A549 (cell line): ENCODE measurements around the gene EVA1C. TPM values are rescaled to one million over a fixed set of nuclear protein-coding genes. Genes with fewer than 3 reads are reported as not detected.
A peak's percentile ranks its signal among the peaks of the same experiment; 100 is the strongest.

Experiments used
- ATAC-seq, 2 experiments: fragments of 200-7000 bp in 1 of 2; fragments of >200 bp in 1 of 2; cut with Nextera tagmentation in 1 of 2; cut with Tn5 transposase in 1 of 2; 3 replicates each; pipeline versions ENCODE4 v1.8.0 to v1.9.1; 2018 to 2020; ENCODE audit warnings: mild to moderate bottlenecking in 1 of 2, moderate library complexity in 1 of 2
- CTCF ChIA-PET: fragments of 300-600 bp; sonication (Branson Sonifier 250); formaldehyde crosslinking; extraction: SDS; loops from one replicate; lab custom pipeline; 2021; ENCODE audit warnings: antibody characterized with exemption, inconsistent platforms; lab: Yijun Ruan, JAX
- POLR2A ChIA-PET: fragments of 350-600 bp; formaldehyde crosslinking; extraction: SDS; loops from one replicate; lab custom pipeline; 2021; ENCODE audit warnings: antibody characterized with exemption, inconsistent platforms; lab: Yijun Ruan, JAX
- DNase-seq, 2 experiments: peaks; one replicate each; pipeline versions ENCODE4 v3.0.0 to v3.0.0-alpha.2; 2011 to 2016; ENCODE audit warnings: low read depth in 1 of 2, low spot score in 1 of 2
- FAIRE-seq: peaks from 2 replicates; lab custom pipeline; 2011; peaks lifted over from hg19 to GRCh38; lab: Jason Lieb, UNC
- H3K27ac ChIP-seq, 2 experiments: fragments of >200 bp; sonication (Bioruptor Twin); formaldehyde crosslinking; 3 replicates each; pipeline ENCODE4 v1.5.1; 2016 to 2017
- H3K4me1 ChIP-seq: fragments of >200 bp; sonication (Bioruptor Twin); formaldehyde crosslinking; 3 replicates; pipeline ENCODE4 v1.6.1; 2016
- H3K4me2 ChIP-seq: fragments of >200 bp; sonication (Bioruptor Twin); formaldehyde crosslinking; 3 replicates; pipeline ENCODE4 v1.6.1; 2016
- H3K4me3 ChIP-seq: fragments of >200 bp; sonication (Bioruptor Twin); formaldehyde crosslinking; 3 replicates; pipeline ENCODE4 v1.5.1; 2016
- H3K9me3 ChIP-seq: fragments of >200 bp; sonication (Bioruptor Twin); formaldehyde crosslinking; 3 replicates; pipeline ENCODE4 v1.6.1; 2016
- BHLHE40 ChIP-seq: IDR thresholded peaks from 2 replicates; pipeline ENCODE4 v1.6.1; 2012; ENCODE audit warnings: low read depth, low read length, inconsistent platforms
- CHD4 ChIP-seq: fragments of 200-600 bp; sonication (generic); IDR thresholded peaks from 2 replicates; pipeline ENCODE4 v1.6.1; 2016; ENCODE audit warnings: antibody characterized with exemption, mild to moderate bottlenecking, borderline replicate concordance
- EHF ChIP-seq: fragments of 250-450 bp; sonication (Bioruptor Pico); IDR thresholded peaks from 2 replicates; pipeline ENCODE4 v1.5.0; 2020; ENCODE audit warnings: mild to moderate bottlenecking
- FOXS1 ChIP-seq: fragments of 250-450 bp; sonication (Bioruptor Pico); IDR thresholded peaks from 2 replicates; pipeline ENCODE4 v1.5.0; 2020; ENCODE audit warnings: mild to moderate bottlenecking, moderate library complexity
- HEYL ChIP-seq: fragments of 250-450 bp; sonication (Bioruptor Pico); IDR thresholded peaks from 2 replicates; pipeline ENCODE4 v1.8.0; 2021; ENCODE audit warnings: mild to moderate bottlenecking, moderate library complexity
- HOXB13 ChIP-seq: fragments of 250-450 bp; sonication (Bioruptor Pico); IDR thresholded peaks from 2 replicates; pipeline ENCODE4 v1.5.0; 2020; ENCODE audit warnings: low read depth, mild to moderate bottlenecking, moderate library complexity
- JUN ChIP-seq, 2 experiments: fragments of >200 bp; sonication (Bioruptor Twin); formaldehyde crosslinking; IDR thresholded peaks; 2 replicates in 1 of 2; 3 replicates in 1 of 2; pipeline ENCODE4 v1.6.1; 2016 to 2017
- MYC ChIP-seq: IDR thresholded peaks from 2 replicates; pipeline ENCODE4 v1.6.1; 2012; ENCODE audit warnings: mild to moderate bottlenecking, inconsistent platforms, low read length, improper control_type of control experiment, borderline replicate concordance
- NPAS2 ChIP-seq: fragments of 250-450 bp; sonication (Bioruptor Pico); IDR thresholded peaks from 2 replicates; pipeline ENCODE4 v1.8.0; 2022; ENCODE audit warnings: mild to moderate bottlenecking, moderate library complexity, borderline replicate concordance
- NR3C1 ChIP-seq: fragments of >200 bp; sonication (Bioruptor Twin); formaldehyde crosslinking; IDR thresholded peaks from 3 replicates; pipeline ENCODE4 v1.6.1; 2017
- POLR2AphosphoS2 ChIP-seq: conservative IDR thresholded peaks from 2 replicates; pipeline ENCODE4 v1.6.1; 2012; ENCODE audit warnings: low read length, improper control_type of control experiment, inconsistent platforms
- RAD21 ChIP-seq, 2 experiments: fragments of >200 bp in 1 of 2; sonication (Bioruptor Twin) in 1 of 2; formaldehyde crosslinking in 1 of 2; IDR thresholded peaks in 1 of 2; conservative IDR thresholded peaks in 1 of 2; 2 replicates in 1 of 2; 3 replicates in 1 of 2; pipeline ENCODE4 v1.6.1; 2012 to 2018; ENCODE audit warnings: inconsistent platforms in 1 of 2
- RARB ChIP-seq: fragments of 250-450 bp; sonication (Bioruptor Pico); IDR thresholded peaks from 2 replicates; pipeline ENCODE4 v1.8.0; 2021; ENCODE audit warnings: mild to moderate bottlenecking, moderate library complexity
- RCOR1 ChIP-seq: fragments of 150-350 bp; IDR thresholded peaks from 2 replicates; pipeline ENCODE4 v1.6.1; 2014; ENCODE audit warnings: antibody characterized with exemption, low read length, low read depth
- RFX5 ChIP-seq: fragments of 450-650 bp; IDR thresholded peaks from 2 replicates; pipeline ENCODE4 v1.7.1; 2014; ENCODE audit warnings: antibody characterized with exemption, mild to moderate bottlenecking, moderate library complexity
- SMC3 ChIP-seq: fragments of >200 bp; sonication (Bioruptor Twin); formaldehyde crosslinking; IDR thresholded peaks from 3 replicates; pipeline ENCODE4 v1.6.1; 2018; ENCODE audit warnings: inconsistent platforms
- TFCP2L1 ChIP-seq: fragments of 250-450 bp; sonication (Bioruptor Pico); IDR thresholded peaks from 2 replicates; pipeline ENCODE4 v1.5.0; 2021; ENCODE audit warnings: mild to moderate bottlenecking
- TP53 ChIP-seq: fragments of 250-450 bp; sonication (Bioruptor Pico); IDR thresholded peaks from 2 replicates; pipeline ENCODE4 v1.5.0; 2021; ENCODE audit warnings: mild to moderate bottlenecking, moderate library complexity
- ZFP36 ChIP-seq: fragments of 450-650 bp; IDR thresholded peaks from 2 replicates; pipeline ENCODE4 v1.6.1; 2014; ENCODE audit warnings: borderline replicate concordance; ENCODE audit not compliant: partially characterized antibody
- ZNF302 ChIP-seq: fragments of 250-450 bp; sonication (Bioruptor Pico); IDR thresholded peaks from 2 replicates; pipeline ENCODE4 v1.9.0; 2021; ENCODE audit warnings: inconsistent platforms, mild to moderate bottlenecking, moderate library complexity
- WGBS: methylation state at CpG from one replicate; pipeline ENCODE4 v1.1.6; 2017; ENCODE audit errors: missing lambda C conversion rate; 5-methylcytosine and 5-hydroxymethylcytosine counted together
- polyA plus RNA-seq, 4 experiments: library from polyadenylated mRNA; depleted of rRNA in 3 of 4; stranded (reverse); fragments of >200 nt; fragmentation: RNase III in 1 of 4; extraction: RNeasy Plus Mini Kit Qiagen cat#74134 plus additional on column Dnase treatment in 1 of 4; gene quantifications; 2 replicates in 3 of 4; 3 replicates in 1 of 4; pipeline ENCODE4 v1.2.3, GENCODE V29; 2011 to 2017
- TF ChIP-seq, protein P1 (sequence below): IDR thresholded peaks from 2 replicates; pipeline ENCODE4 v1.6.1; 2012
- TF ChIP-seq, protein P2 (sequence below): fragments of >200 bp; sonication (Bioruptor Twin); formaldehyde crosslinking; IDR thresholded peaks from 3 replicates; pipeline ENCODE4 v1.6.1; 2016
- TF ChIP-seq, protein P3 (sequence below): fragments of 450-650 bp; IDR thresholded peaks from 2 replicates; pipeline ENCODE4 v1.6.1; 2014; ENCODE audit warnings: antibody characterized with exemption
- TF ChIP-seq, protein P4 (sequence below): IDR thresholded peaks from 2 replicates; pipeline ENCODE4 v1.6.1; 2012; ENCODE audit warnings: low read depth, borderline replicate concordance
- TF ChIP-seq, protein P5 (sequence below): fragments of 150-350 bp; IDR thresholded peaks from 2 replicates; pipeline ENCODE4 v1.6.1; 2014; ENCODE audit warnings: low read depth, mild to moderate bottlenecking, low read length
- TF ChIP-seq, protein P6 (sequence below): fragments of >200 bp; sonication (Bioruptor Twin); formaldehyde crosslinking; IDR thresholded peaks from 3 replicates; pipeline ENCODE4 v1.5.1; 2016
- TF ChIP-seq, protein P7 (sequence below): fragments of >200 bp; sonication (Bioruptor Twin); formaldehyde crosslinking; IDR thresholded peaks from 2 replicates; pipeline ENCODE4 v1.6.1; 2016

The EVA1C gene
- polyA plus RNA-seq, 2 of the 4 experiments (the other 2 are of a cell fraction) = 41.1 to 48.0 TPM

DNA sequence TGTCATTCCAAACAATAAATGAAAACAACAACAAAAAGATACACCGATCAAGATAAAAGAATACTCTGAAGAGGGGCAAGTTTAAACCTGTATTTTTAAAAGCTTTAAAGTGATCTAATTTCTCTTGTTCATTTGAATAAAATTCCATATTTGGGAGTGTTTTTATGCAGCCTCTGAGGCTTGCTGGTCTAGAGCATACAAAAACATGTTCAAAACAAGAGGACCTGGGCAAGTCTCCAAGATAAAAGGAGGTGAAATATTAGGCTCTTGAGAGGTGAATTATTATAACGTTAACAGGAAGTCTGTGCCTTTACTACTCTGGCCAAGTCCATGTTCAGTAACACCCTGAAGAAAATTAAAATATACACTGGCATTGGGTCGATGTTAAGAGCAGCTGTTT lies 39.8 kb upstream of the EVA1C start:
- Histone ChIP-seq H3K4me1 (peaks cover 35% of the 10 kb centered on the region), H3K9me3 (no peaks in the 10 kb centered on the region), H3K27ac (peak overlapping the region; percentile 58 to 62; a peak in 5 of 6 replicates), H3K4me2 (peak overlapping the region; percentile 32; the same call in 1 of the 3 replicates), H3K4me3 (no peak overlapping the region)
- CTCF ChIA-PET = interaction anchor here (1.6 to 1.8 kb wide), 2 partner anchors 10 to 228 kb away, joined by 4 read pairs; no protein-coding TSS in a partner anchor
- WGBS = 54% methylated on average over 3 of the region's 3 CpGs
- POLR2A ChIA-PET = no interaction called here
- DNase-seq = no peak
- no peak for FAIRE-seq
- no peak for ATAC-seq
- TF ChIP-seq HOXB13 (CRISPR knock-in tag) = no peak
- TF ChIP-seq RARB (CRISPR knock-in tag) = no peak
- no peak for TF ChIP-seq NPAS2 (CRISPR knock-in tag)
- no peak for TF ChIP-seq POLR2AphosphoS2
- TF ChIP-seq SMC3 = no peak
- no peak for TF ChIP-seq CHD4
- TF ChIP-seq, protein P1, sequence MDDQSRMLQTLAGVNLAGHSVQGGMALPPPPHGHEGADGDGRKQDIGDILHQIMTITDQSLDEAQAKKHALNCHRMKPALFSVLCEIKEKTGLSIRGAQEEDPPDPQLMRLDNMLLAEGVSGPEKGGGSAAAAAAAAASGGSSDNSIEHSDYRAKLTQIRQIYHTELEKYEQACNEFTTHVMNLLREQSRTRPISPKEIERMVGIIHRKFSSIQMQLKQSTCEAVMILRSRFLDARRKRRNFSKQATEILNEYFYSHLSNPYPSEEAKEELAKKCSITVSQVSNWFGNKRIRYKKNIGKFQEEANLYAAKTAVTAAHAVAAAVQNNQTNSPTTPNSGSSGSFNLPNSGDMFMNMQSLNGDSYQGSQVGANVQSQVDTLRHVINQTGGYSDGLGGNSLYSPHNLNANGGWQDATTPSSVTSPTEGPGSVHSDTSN = no peak
- TF ChIP-seq RFX5 = no peak
- no peak for TF ChIP-seq ZFP36
- TF ChIP-seq, protein P2, sequence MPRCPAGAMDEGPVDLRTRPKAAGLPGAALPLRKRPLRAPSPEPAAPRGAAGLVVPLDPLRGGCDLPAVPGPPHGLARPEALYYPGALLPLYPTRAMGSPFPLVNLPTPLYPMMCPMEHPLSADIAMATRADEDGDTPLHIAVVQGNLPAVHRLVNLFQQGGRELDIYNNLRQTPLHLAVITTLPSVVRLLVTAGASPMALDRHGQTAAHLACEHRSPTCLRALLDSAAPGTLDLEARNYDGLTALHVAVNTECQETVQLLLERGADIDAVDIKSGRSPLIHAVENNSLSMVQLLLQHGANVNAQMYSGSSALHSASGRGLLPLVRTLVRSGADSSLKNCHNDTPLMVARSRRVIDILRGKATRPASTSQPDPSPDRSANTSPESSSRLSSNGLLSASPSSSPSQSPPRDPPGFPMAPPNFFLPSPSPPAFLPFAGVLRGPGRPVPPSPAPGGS = no peak
- no peak for TF ChIP-seq HEYL (CRISPR knock-in tag)
- TF ChIP-seq TP53 = no peak
- TF ChIP-seq, protein P3, sequence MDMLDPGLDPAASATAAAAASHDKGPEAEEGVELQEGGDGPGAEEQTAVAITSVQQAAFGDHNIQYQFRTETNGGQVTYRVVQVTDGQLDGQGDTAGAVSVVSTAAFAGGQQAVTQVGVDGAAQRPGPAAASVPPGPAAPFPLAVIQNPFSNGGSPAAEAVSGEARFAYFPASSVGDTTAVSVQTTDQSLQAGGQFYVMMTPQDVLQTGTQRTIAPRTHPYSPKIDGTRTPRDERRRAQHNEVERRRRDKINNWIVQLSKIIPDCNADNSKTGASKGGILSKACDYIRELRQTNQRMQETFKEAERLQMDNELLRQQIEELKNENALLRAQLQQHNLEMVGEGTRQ = no peak
- TF ChIP-seq ZNF302 = no peak
- TF ChIP-seq TFCP2L1 (CRISPR knock-in tag) = no peak
- TF ChIP-seq, protein P4, sequence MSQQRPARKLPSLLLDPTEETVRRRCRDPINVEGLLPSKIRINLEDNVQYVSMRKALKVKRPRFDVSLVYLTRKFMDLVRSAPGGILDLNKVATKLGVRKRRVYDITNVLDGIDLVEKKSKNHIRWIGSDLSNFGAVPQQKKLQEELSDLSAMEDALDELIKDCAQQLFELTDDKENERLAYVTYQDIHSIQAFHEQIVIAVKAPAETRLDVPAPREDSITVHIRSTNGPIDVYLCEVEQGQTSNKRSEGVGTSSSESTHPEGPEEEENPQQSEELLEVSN = no peak
- no peak for TF ChIP-seq FOXS1 (CRISPR knock-in tag)
- no peak for TF ChIP-seq RAD21 (conservative IDR thresholded peaks at IDR 0.05 in 1 of 2, IDR thresholded peaks at IDR 0.05 in 1 of 2)

DNA sequence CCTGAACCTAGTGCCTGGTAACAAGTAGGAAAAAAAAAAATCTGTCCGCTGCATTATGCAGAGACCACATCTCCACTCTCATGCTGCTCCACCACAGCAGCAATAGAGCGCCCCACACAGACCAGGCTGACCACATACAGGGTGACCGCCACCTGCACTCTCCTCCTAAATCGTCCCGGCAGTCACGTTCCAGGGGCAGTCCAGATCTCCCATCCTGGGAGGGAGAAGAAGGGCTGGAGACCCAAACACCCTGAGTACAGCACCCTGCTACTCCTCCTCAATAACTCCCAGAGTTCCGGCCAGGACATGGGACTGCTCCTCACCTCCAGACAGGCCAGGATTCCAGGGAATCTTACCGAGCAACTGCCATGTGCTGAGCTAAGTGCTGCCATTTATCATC lies 35.0 kb upstream of the EVA1C start:
- no peak overlapping the region for H3K4me2 ChIP-seq
- POLR2A ChIA-PET = no interaction called here
- H3K27ac ChIP-seq = peak overlapping the region in 1 of 2 experiments; percentile 21; a peak in 1 of 6 replicates
- DNase-seq (no peak), FAIRE-seq (no peak), ATAC-seq (no peak)
- WGBS = 97% methylated on average over 7 of the region's 8 CpGs
- CTCF ChIA-PET = no interaction called here
- peaks cover 39% of the 10 kb centered on the region for H3K4me1 ChIP-seq
- H3K9me3 ChIP-seq = no peaks in the 10 kb centered on the region
- H3K4me3 ChIP-seq = no peak overlapping the region
- TF ChIP-seq EHF (no peak), MYC (no peak)

DNA sequence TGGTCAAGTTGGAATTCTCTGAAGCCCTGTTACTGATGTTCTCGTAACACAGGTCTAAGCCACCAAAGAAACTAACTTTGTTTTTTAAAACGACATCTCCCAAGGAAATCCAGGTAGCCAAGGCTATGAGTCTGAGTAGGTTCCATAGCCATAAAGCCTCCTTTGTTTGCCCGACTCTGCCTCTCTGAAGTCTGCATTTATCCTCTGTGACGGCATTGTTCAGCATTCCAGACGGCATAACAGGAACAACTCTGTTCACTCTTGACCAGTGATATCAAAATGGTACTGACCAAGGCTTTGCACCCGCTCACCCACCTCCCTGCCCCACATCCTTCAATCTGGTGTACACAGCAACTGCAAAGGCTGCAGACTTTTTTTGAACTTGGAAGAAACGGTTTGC lies 34.5 kb upstream of the EVA1C start:
- ATAC-seq (no peak), DNase-seq (no peak), FAIRE-seq (no peak)
- Histone ChIP-seq H3K9me3 (no peaks in the 10 kb centered on the region), H3K27ac (no peak overlapping the region), H3K4me2 (no peak overlapping the region), H3K4me3 (no peak overlapping the region), H3K4me1 (peaks cover 39% of the 10 kb centered on the region)
- CTCF ChIA-PET = no interaction called here
- WGBS = 81% methylated on average over 7 of the region's 7 CpGs
- POLR2A ChIA-PET = no interaction called here
- no peak for TF ChIP-seq HEYL (CRISPR knock-in tag)
- TF ChIP-seq, protein P5, sequence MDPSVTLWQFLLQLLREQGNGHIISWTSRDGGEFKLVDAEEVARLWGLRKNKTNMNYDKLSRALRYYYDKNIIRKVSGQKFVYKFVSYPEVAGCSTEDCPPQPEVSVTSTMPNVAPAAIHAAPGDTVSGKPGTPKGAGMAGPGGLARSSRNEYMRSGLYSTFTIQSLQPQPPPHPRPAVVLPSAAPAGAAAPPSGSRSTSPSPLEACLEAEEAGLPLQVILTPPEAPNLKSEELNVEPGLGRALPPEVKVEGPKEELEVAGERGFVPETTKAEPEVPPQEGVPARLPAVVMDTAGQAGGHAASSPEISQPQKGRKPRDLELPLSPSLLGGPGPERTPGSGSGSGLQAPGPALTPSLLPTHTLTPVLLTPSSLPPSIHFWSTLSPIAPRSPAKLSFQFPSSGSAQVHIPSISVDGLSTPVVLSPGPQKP = no peak
- TF ChIP-seq EHF = no peak
- TF ChIP-seq, protein P6, sequence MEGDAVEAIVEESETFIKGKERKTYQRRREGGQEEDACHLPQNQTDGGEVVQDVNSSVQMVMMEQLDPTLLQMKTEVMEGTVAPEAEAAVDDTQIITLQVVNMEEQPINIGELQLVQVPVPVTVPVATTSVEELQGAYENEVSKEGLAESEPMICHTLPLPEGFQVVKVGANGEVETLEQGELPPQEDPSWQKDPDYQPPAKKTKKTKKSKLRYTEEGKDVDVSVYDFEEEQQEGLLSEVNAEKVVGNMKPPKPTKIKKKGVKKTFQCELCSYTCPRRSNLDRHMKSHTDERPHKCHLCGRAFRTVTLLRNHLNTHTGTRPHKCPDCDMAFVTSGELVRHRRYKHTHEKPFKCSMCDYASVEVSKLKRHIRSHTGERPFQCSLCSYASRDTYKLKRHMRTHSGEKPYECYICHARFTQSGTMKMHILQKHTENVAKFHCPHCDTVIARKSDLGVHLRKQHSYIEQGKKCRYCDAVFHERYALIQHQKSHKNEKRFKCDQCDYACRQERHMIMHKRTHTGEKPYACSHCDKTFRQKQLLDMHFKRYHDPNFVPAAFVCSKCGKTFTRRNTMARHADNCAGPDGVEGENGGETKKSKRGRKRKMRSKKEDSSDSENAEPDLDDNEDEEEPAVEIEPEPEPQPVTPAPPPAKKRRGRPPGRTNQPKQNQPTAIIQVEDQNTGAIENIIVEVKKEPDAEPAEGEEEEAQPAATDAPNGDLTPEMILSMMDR = no peak
- no peak for TF ChIP-seq NR3C1
- TF ChIP-seq, protein P7, sequence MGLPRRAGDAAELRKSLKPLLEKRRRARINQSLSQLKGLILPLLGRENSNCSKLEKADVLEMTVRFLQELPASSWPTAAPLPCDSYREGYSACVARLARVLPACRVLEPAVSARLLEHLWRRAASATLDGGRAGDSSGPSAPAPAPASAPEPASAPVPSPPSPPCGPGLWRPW = no peak
- TF ChIP-seq, protein P1 = no peak
- no peak for TF ChIP-seq BHLHE40
- no peak for TF ChIP-seq RCOR1
- no peak for TF ChIP-seq JUN (IDR thresholded peaks at IDR 0.05)
